RWPE2 (cell line): Measurements from ENCODE around the gene MGMT.

Experiments used
- ATAC-seq: fragments of 200-7000 bp; cut with Tn5 transposase; 3 replicates; pipeline ENCODE4 v1.9.1; 2021; ENCODE audit warnings: low read depth
- DNase-seq: peaks from one replicate; pipeline ENCODE4 v3.0.0-alpha.2; 2020; ENCODE audit warnings: low spot score
- H3K27ac ChIP-seq: fragments of 450-650 bp; 2 replicates; pipeline ENCODE4 v1.5.1; 2017; ENCODE audit warnings: mild to moderate bottlenecking; ENCODE audit not compliant: poor library complexity, severe bottlenecking
- H3K27me3 ChIP-seq: fragments of 250-450 bp; sonication (Bioruptor Pico); 2 replicates; pipeline ENCODE4 v1.5.1; 2021; ENCODE audit warnings: mild to moderate bottlenecking, moderate library complexity; ENCODE audit not compliant: insufficient read depth, poor library complexity, severe bottlenecking
- H3K36me3 ChIP-seq: fragments of 250-450 bp; sonication (Bioruptor Pico); 2 replicates; pipeline ENCODE4 v1.5.1; 2020; ENCODE audit warnings: low read depth, mild to moderate bottlenecking, moderate library complexity
- H3K4me1 ChIP-seq: fragments of 250-450 bp; sonication (Bioruptor Pico); 2 replicates; pipeline ENCODE4 v1.5.1; 2021; ENCODE audit warnings: mild to moderate bottlenecking, moderate library complexity; ENCODE audit not compliant: insufficient read depth, poor library complexity, severe bottlenecking
- H3K4me3 ChIP-seq: fragments of 250-450 bp; sonication (Bioruptor Pico); 2 replicates; pipeline ENCODE4 v1.5.1; 2021; ENCODE audit warnings: mild to moderate bottlenecking, moderate library complexity; ENCODE audit not compliant: severe bottlenecking
- H3K9me3 ChIP-seq: fragments of 250-450 bp; sonication (Bioruptor Pico); 2 replicates; pipeline ENCODE4 v1.5.1; 2021; ENCODE audit warnings: mild to moderate bottlenecking, moderate library complexity; ENCODE audit not compliant: severe bottlenecking
- CTCF ChIP-seq: fragments of 450-650 bp; IDR thresholded peaks from one replicate; pipeline ENCODE4 v1.5.1; 2017; ENCODE audit warnings: mild to moderate bottlenecking, moderate library complexity; ENCODE audit not compliant: poor library complexity, severe bottlenecking

MGMT gene

GRCh38 chr10:129780901-129781795 lies 314.1 kb downstream of the MGMT start:
- DNase-seq, result no peak
- no peak for TF ChIP-seq CTCF
- no peaks in the 10 kb centered on the region for H3K27me3 ChIP-seq
- no peak overlapping the region for H3K4me3 ChIP-seq
- H3K27ac ChIP-seq, result no peak overlapping the region
- peaks cover 3% of the 10 kb centered on the region for H3K9me3 ChIP-seq
- ATAC-seq, result no peak
- no peaks in the 10 kb centered on the region for H3K36me3 ChIP-seq
- H3K4me1 ChIP-seq, result no peaks in the 10 kb centered on the region

GRCh38 chr10:129784291-129784690 lies 317.2 kb downstream of the MGMT start:
- no peak for ATAC-seq

GRCh38 chr10:129784891-129785290 lies 317.9 kb downstream of the MGMT start:
- H3K4me1 ChIP-seq, result no peaks in the 10 kb centered on the region
- TF ChIP-seq CTCF, result no peak
- H3K4me3 ChIP-seq, result no peak overlapping the region
- H3K27ac ChIP-seq, result no peak overlapping the region
- DNase-seq (no peak), ATAC-seq (no peak)
- H3K27me3 ChIP-seq, result no peaks in the 10 kb centered on the region
- peaks cover 3% of the 10 kb centered on the region for H3K9me3 ChIP-seq
- no peaks in the 10 kb centered on the region for H3K36me3 ChIP-seq

More at GRCh38 chr10:129784291-129784690, 317.2 kb downstream of the MGMT start:
- DNase-seq, result no peak
- TF ChIP-seq CTCF, result no peak
- no peak overlapping the region for H3K4me3 ChIP-seq
- no peaks in the 10 kb centered on the region for H3K27me3 ChIP-seq
- no peaks in the 10 kb centered on the region for H3K4me1 ChIP-seq
- peaks cover 3% of the 10 kb centered on the region for H3K9me3 ChIP-seq
- H3K36me3 ChIP-seq, result no peaks in the 10 kb centered on the region
- H3K27ac ChIP-seq, result no peak overlapping the region

GRCh38 chr10:129785536-129785981 lies 318.5 kb downstream of the MGMT start:
- no peak for TF ChIP-seq CTCF
- Histone ChIP-seq H3K27me3 (no peaks in the 10 kb centered on the region), H3K36me3 (no peaks in the 10 kb centered on the region), H3K9me3 (peaks cover 3% of the 10 kb centered on the region), H3K27ac (no peak overlapping the region), H3K4me1 (no peaks in the 10 kb centered on the region), H3K4me3 (no peak overlapping the region)
- ATAC-seq (no peak), DNase-seq (no peak)

GRCh38 chr10:129786216-129786615 lies 319.2 kb downstream of the MGMT start:
- H3K36me3 ChIP-seq, result no peaks in the 10 kb centered on the region
- H3K27ac ChIP-seq, result no peak overlapping the region
- H3K9me3 ChIP-seq, result peaks cover 3% of the 10 kb centered on the region
- DNase-seq (no peak), ATAC-seq (no peak)
- TF ChIP-seq CTCF, result no peak
- H3K27me3 ChIP-seq, result no peaks in the 10 kb centered on the region
- H3K4me3 ChIP-seq, result no peak overlapping the region
- H3K4me1 ChIP-seq, result no peaks in the 10 kb centered on the region
